Measurements from ENCODE around the gene CTSG.
"Not testable (repeated sequence)": the region's sequence is repeated elsewhere in the genome, so short reads cannot be mapped to it uniquely, and the experiment has no call there.

Gene CTSG

DNA sequence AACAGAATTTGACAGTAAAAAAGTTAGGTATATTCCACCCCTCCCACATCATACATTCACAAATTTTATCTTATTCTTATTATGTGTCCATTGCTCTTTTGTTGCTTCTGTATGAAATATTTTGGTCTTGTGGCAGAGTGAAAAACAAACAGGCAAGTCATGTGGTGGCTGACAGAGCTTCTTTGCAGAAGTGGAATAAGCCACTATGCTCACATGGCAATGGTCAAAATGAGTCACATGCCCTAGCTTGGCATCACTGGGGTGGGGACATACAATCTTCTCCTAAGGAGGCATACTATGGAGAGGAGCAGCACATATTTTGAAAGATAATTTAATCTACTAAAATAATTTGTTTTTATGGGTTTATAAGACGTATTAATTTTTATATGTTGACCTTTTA, 40.3 kb downstream of the CTSG start:
- DNase-seq, result peak in 1 of 2 donors; percentile 2

DNA sequence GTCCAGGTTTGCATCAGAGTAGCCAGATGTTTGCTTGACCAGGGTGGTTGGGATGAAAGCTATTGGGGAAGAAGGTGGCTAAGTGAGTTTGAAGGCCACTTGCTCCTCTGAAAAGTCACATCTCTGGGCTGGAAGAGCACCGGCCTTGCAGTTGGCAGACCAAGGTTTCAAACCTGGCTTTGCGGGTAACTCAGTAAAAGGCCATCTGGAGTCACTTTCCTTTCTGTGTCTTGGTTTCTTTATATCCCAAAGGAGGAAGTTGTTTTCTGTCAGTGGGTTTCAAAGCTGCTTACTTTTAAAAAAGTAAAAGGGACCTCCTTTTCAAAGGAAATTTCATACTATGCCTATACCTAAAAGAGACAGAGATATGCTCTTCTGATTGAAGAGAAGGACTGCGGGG, 41.8 kb downstream of the CTSG start:
- DNase-seq, result no peak

DNA sequence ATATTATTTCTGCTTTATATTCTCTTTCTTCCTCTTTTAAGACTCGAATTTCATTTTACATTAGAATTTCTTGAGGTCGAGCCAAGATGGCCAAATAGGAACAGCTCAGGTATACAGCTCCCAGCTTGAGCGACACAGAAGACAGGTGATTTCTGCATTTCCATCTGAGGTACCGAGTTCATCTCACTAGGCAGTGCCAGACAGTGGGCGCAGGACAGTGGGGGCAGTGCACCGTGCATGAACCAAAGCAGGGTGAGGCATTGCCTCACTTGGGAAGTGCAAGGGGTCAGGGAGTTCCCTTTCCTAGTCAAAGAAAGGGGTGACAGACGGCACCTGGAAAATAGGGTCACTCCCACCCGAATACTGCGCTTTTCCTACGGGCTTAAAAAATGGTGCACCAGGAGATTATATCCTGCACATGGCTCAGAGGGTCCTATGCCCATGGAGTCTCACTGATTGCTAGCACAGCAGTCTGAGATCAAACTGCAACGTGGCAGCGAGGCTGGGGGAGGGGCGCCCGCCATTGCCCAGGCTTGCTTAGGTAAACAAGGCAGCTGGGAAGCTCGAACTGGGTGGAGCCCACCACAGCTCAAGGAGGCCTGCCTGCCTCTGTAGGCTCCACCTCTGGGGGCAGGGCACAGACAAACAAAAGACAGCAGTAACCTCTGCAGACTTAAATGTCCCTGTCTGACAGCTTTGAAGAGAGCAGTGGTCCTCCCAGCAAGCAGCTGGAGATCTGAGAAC, 50.0 kb downstream of the CTSG start:
- DNase-seq, result not testable (repeated sequence)
